ENCODE data around the gene DNAH5. TPM values are rescaled to one million over a fixed set of nuclear protein-coding genes. Genes with fewer than 3 reads are reported as not detected.

The DNAH5 gene
- total RNA-seq, 3 donors from 2014 or later (not counting 1 experiment from before 2014, with no cell fraction given): not detected

DNA sequence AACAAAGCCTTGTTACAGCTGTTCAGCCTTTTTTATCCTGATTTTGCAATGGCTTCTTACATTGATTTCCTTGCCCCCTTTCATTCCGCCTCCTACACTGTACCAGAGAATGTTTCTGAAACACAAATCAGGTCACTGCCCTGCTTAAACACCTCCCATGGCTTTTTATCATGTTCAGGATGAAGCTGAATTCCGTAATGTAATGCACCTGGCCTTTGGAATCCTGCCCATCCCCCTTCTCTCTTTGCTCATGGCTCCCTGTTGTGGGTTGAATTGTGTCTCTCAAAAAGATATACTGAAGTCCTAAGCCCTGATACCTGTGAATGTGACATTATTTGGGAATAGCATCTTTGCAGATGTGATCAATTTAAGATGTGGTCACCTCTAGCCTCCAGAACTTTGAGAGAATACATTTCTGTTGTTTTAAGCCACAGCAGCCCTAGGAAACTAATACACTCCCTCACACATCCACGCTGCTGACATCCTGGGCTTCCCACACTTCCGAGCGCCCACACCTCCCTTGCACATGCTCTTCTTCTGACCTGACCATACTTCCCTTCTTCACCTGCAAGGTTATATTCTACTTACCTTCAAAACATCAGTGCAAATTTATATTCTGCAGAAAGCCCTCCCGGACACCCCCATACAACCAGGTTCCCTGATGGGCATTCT lies 101.2 kb downstream of the DNAH5 start:
- H3K27ac Mint-ChIP-seq: no peak overlapping the region
- TF ChIP-seq, protein P1, sequence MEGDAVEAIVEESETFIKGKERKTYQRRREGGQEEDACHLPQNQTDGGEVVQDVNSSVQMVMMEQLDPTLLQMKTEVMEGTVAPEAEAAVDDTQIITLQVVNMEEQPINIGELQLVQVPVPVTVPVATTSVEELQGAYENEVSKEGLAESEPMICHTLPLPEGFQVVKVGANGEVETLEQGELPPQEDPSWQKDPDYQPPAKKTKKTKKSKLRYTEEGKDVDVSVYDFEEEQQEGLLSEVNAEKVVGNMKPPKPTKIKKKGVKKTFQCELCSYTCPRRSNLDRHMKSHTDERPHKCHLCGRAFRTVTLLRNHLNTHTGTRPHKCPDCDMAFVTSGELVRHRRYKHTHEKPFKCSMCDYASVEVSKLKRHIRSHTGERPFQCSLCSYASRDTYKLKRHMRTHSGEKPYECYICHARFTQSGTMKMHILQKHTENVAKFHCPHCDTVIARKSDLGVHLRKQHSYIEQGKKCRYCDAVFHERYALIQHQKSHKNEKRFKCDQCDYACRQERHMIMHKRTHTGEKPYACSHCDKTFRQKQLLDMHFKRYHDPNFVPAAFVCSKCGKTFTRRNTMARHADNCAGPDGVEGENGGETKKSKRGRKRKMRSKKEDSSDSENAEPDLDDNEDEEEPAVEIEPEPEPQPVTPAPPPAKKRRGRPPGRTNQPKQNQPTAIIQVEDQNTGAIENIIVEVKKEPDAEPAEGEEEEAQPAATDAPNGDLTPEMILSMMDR (IDR thresholded peaks at IDR 0.05): no peak
- 85% methylated on average over 5 of the region's 6 CpGs for WGBS (ENCODE audit: insufficient coverage)
- no peaks in the 10 kb centered on the region for H3K36me3 ChIP-seq (ENCODE audit: control insufficient read depth, insufficient read depth, low read length)
- H3K4me3 ChIP-seq (ENCODE audit: low read length): no peak overlapping the region
- intact Hi-C loops (cut with micrococcal nuclease): no loop called here
- H3K36me3 Mint-ChIP-seq: no peaks in the 10 kb centered on the region
- ATAC-seq (no peak), DNase-seq (no peak)
- no peaks in the 10 kb centered on the region for H3K27me3 ChIP-seq (ENCODE audit: control insufficient read depth, insufficient read depth, low read length)
- H3K4me1 ChIP-seq (ENCODE audit: control insufficient read depth, insufficient read depth, low read length): no peaks in the 10 kb centered on the region
- peaks cover 2 to 8% of the 10 kb centered on the region in 2 donors for H3K9me3 Mint-ChIP-seq
- no peaks in the 10 kb centered on the region for H3K27me3 Mint-ChIP-seq (ENCODE audit: low read depth in 2 of 2)
- H3K4me3 Mint-ChIP-seq: no peak overlapping the region
- H3K4me1 Mint-ChIP-seq: no peaks in the 10 kb centered on the region
- H3K9me3 ChIP-seq (ENCODE audit: control insufficient read depth, insufficient read depth, low read length): peaks cover under 1% of the 10 kb centered on the region
- no peak overlapping the region for H3K27ac ChIP-seq (ENCODE audit: low read length)

DNA sequence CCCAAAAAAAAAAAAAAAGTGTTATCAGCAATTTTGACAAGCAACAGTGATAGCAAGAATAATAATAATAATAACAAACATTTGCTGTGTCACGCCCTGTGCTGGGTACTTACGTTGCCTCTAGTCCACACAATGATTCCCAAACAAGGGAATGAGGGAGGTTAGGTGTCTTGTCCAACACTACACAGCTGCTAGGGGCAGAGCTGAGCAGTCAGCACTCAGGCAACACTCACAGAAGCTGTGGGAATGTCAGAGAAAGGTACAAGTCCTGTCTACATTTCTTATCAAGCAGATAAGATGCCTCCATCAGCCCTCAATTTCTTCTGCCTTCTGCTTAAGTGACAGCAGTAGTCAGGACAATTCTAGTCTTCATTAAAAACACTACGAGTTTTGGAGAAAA lies 111.0 kb downstream of the DNAH5 start:
- H3K27ac Mint-ChIP-seq: no peak overlapping the region
- H3K9me3 Mint-ChIP-seq: peaks cover 8 to 10% of the 10 kb centered on the region in 2 donors
- no peaks in the 10 kb centered on the region for H3K27me3 Mint-ChIP-seq (ENCODE audit: low read depth in 2 of 2)
- H3K36me3 Mint-ChIP-seq: no peaks in the 10 kb centered on the region
- Histone ChIP-seq H3K9me3 (ENCODE audit: control insufficient read depth, insufficient read depth, low read length) (peaks cover 3% of the 10 kb centered on the region), H3K4me1 (ENCODE audit: control insufficient read depth, insufficient read depth, low read length) (no peaks in the 10 kb centered on the region), H3K36me3 (ENCODE audit: control insufficient read depth, insufficient read depth, low read length) (no peaks in the 10 kb centered on the region), H3K27me3 (ENCODE audit: control insufficient read depth, insufficient read depth, low read length) (no peaks in the 10 kb centered on the region), H3K4me3 (ENCODE audit: low read length) (no peak overlapping the region), H3K27ac (ENCODE audit: low read length) (no peak overlapping the region)
- DNase-seq (no peak), ATAC-seq (no peak)
- intact Hi-C loops (cut with micrococcal nuclease): no loop called here
- 80% methylated on average over 2 of the region's 3 CpGs for WGBS (ENCODE audit: insufficient coverage)
- no peak overlapping the region for H3K4me3 Mint-ChIP-seq
- TF ChIP-seq, protein P1 (IDR thresholded peaks at IDR 0.05): no peak
- H3K4me1 Mint-ChIP-seq: no peaks in the 10 kb centered on the region

DNA sequence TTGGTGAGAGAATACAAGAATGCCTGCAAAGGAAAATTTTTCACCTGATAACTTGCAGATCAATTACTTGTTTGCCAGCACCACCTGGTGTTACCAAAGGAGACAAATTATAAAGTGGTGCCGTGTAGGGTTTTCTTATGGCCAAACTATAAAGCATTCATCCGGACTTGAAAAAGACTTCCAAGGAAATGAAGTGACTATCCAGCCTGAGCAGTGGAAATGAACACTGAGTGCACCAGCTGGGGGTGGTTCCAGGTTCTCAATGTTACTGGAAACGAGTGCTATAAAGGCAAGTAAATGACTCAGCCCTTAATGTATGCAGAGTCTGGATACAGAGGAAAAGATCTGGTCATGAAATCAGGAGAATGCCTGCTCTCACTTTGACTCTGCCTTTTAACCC lies 113.1 kb downstream of the DNAH5 start:
- Histone ChIP-seq H3K27me3 (ENCODE audit: control insufficient read depth, insufficient read depth, low read length) (no peaks in the 10 kb centered on the region), H3K4me1 (ENCODE audit: control insufficient read depth, insufficient read depth, low read length) (no peaks in the 10 kb centered on the region), H3K9me3 (ENCODE audit: control insufficient read depth, insufficient read depth, low read length) (peaks cover 3% of the 10 kb centered on the region), H3K4me3 (ENCODE audit: low read length) (no peak overlapping the region), H3K36me3 (ENCODE audit: control insufficient read depth, insufficient read depth, low read length) (no peaks in the 10 kb centered on the region), H3K27ac (ENCODE audit: low read length) (no peak overlapping the region)
- Mint-ChIP-seq H3K27me3 (ENCODE audit: low read depth in 2 of 2) (no peaks in the 10 kb centered on the region), H3K4me3 (no peak overlapping the region), H3K36me3 (no peaks in the 10 kb centered on the region), H3K27ac (no peak overlapping the region), H3K4me1 (no peaks in the 10 kb centered on the region), H3K9me3 (peaks cover 12 to 13% of the 10 kb centered on the region in 2 donors)
- WGBS (ENCODE audit: insufficient coverage): 50% methylated on average over 3 of the region's 3 CpGs
- TF ChIP-seq, protein P1 (IDR thresholded peaks at IDR 0.05): no peak
- DNase-seq (no peak), ATAC-seq (no peak)
- intact Hi-C loops (cut with micrococcal nuclease): no loop called here

DNA sequence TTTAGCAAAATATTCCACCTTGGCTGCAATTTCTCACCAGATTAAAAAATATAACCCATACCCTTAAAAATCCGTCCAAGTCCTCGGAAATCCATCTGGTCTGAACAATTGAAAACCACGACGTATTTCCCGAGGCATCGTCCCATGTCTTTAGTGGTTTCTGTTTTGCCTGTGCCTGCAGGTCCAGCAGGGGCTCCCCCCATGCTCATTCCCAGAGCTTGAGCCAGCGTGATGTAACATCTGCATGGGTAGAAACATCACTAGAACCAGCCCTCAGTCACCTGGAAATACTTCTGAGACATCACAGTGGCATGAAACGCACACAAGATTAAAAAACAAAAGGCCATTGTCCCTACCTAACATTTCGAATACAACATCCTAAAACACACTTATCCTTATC lies 114.0 kb downstream of the DNAH5 start:
- no peaks in the 10 kb centered on the region for H3K27me3 ChIP-seq (ENCODE audit: control insufficient read depth, insufficient read depth, low read length)
- ATAC-seq: no peak
- H3K4me3 ChIP-seq (ENCODE audit: low read length): no peak overlapping the region
- peaks cover 3% of the 10 kb centered on the region for H3K9me3 ChIP-seq (ENCODE audit: control insufficient read depth, insufficient read depth, low read length)
- H3K9me3 Mint-ChIP-seq: peaks cover 10% of the 10 kb centered on the region in 2 donors
- no peaks in the 10 kb centered on the region for H3K4me1 ChIP-seq (ENCODE audit: control insufficient read depth, insufficient read depth, low read length)
- H3K27me3 Mint-ChIP-seq (ENCODE audit: low read depth in 2 of 2): no peaks in the 10 kb centered on the region
- no peaks in the 10 kb centered on the region for H3K36me3 ChIP-seq (ENCODE audit: control insufficient read depth, insufficient read depth, low read length)
- no peak overlapping the region for H3K27ac Mint-ChIP-seq
- intact Hi-C loops (cut with micrococcal nuclease): no loop called here
- 73% methylated on average over 8 of the region's 9 CpGs for WGBS (ENCODE audit: insufficient coverage)
- no peak overlapping the region for H3K27ac ChIP-seq (ENCODE audit: low read length)
- DNase-seq: no peak
- H3K4me1 Mint-ChIP-seq: no peaks in the 10 kb centered on the region
- H3K4me3 Mint-ChIP-seq: no peak overlapping the region
- TF ChIP-seq, protein P1 (IDR thresholded peaks at IDR 0.05): no peak
- H3K36me3 Mint-ChIP-seq: no peaks in the 10 kb centered on the region

Measured in natural killer cell (primary cell).